ENCODE measurements around the gene PRM3. TPM values are rescaled to one million over a fixed set of nuclear protein-coding genes. Genes with fewer than 3 reads are reported as not detected.

PRM3 gene
- total and polyA plus RNA-seq, 2 donors (not counting 1 experiment from before 2014, with no cell fraction given) = not detected

- TF ChIP-seq CTCF (IDR thresholded peaks at IDR 0.05) (no peak), EZH2 (IDR thresholded peaks at IDR 0.05; ENCODE audit: borderline replicate concordance, insufficient read depth, low read depth, low read length, poor library complexity, severe bottlenecking) (no peak)
- H3K4me1 Mint-ChIP-seq = peaks cover 34% of the 10 kb centered on the region
- peak overlapping the region; percentile 72 to 85 for H3K27ac ChIP-seq (ENCODE audit: low read length in 2 of 2)
- H3K9ac ChIP-seq (ENCODE audit: low read length) = peak overlapping the region; percentile 59
- H3K4me3 Mint-ChIP-seq = peak overlapping the region; percentile 83
- DNase-seq = no peak
- H3K4me2 ChIP-seq (replicated peaks; ENCODE audit: low read depth, low read length, poor library complexity, severe bottlenecking) = peak overlapping the region; percentile 90
- POLR2A ChIA-PET = interaction anchor here (0.6 to 2.4 kb wide), 8 partner anchors 20 to 285 kb away, joined by 3 to 19 read pairs (median 4); partner anchors contain the start of gene SOCS1
- H3K27ac Mint-ChIP-seq = peak overlapping the region; percentile 93
- intact Hi-C loops (cut with micrococcal nuclease) = loop anchor here (1.0 to 2.0 kb wide), 4 partner anchors 17 to 147 kb away; partner anchors contain the start of gene SOCS1
- ATAC-seq (ENCODE audit: low read depth) = no peak
- no peaks in the 10 kb centered on the region for H3K9me3 Mint-ChIP-seq (ENCODE audit: insufficient read depth)
- H4K20me1 ChIP-seq (ENCODE audit: control insufficient read depth, insufficient read depth, low read length, poor library complexity, severe bottlenecking) = no peaks in the 10 kb centered on the region
- peak overlapping the region; percentile 82 for H2AFZ ChIP-seq (ENCODE audit: insufficient read depth, low read depth, low read length, poor library complexity, severe bottlenecking)
- H3K4me3 ChIP-seq (ENCODE audit: control extremely low read depth in 1 of 5, extremely low read depth in 1 of 5, insufficient read depth in 1 of 5, low read depth in 2 of 5, low read length in 4 of 5) = peak overlapping the region in 4 of 5 experiments; percentile 16 to 61 (median 42)
- H3K27me3 Mint-ChIP-seq = no peaks in the 10 kb centered on the region
- no peaks in the 10 kb centered on the region for H3K9me3 ChIP-seq (ENCODE audit: control extremely low read depth in 1 of 3, control insufficient read depth in 2 of 3, insufficient read depth in 1 of 3, low read length in 2 of 3)
- H3K36me3 ChIP-seq (replicated peaks in 1 of 2; ENCODE audit: control extremely low read depth in 1 of 2, control insufficient read depth in 1 of 2, extremely low read depth in 1 of 2, insufficient read depth in 2 of 2, low read length in 1 of 2) = no peaks in the 10 kb centered on the region
- CTCF ChIA-PET = interaction anchor here (1.7 to 2.1 kb wide), 2 partner anchors 29 to 150 kb away, joined by 4 to 24 read pairs; partner anchors contain the start of gene SOCS1
- H3K79me2 ChIP-seq (ENCODE audit: control insufficient read depth, insufficient read depth, low read length) = no peaks in the 10 kb centered on the region
- WGBS (ENCODE audit: insufficient coverage) = 51% methylated on average over 11 of the region's 18 CpGs
- H3K27me3 ChIP-seq (replicated peaks in 1 of 4; ENCODE audit: control extremely low read depth in 1 of 4, control insufficient read depth in 3 of 4, insufficient read depth in 4 of 4, low read length in 3 of 4) = no peaks in the 10 kb centered on the region
- peaks cover 28 to 30% of the 10 kb centered on the region in 2 donors for H3K4me1 ChIP-seq (ENCODE audit: control insufficient read depth in 2 of 2, insufficient read depth in 2 of 2, low read length in 2 of 2)
These were observed 47.5 kb downstream of the PRM3 start for GRCh38 chr16:11225677-11226549.

All from B cell (primary cell).